HL-60 (cell line): ENCODE data around the gene SETD7.

ENCODE experiments used
- GABPA ChIP-seq: IDR thresholded peaks from 2 replicates; pipeline ENCODE4 v1.6.1; 2012; ENCODE audit warnings: low read depth
- POLR2AphosphoS5 ChIP-seq: IDR thresholded peaks from 2 replicates; pipeline ENCODE4 v1.6.1; 2012; ENCODE audit warnings: low read depth
- REST ChIP-seq: IDR thresholded peaks from 2 replicates; pipeline ENCODE4 v1.6.1; 2012; ENCODE audit warnings: low read depth; ENCODE audit not compliant: insufficient replicate concordance
- SPI1 ChIP-seq: IDR thresholded peaks from 2 replicates; pipeline ENCODE4 v1.6.1; 2012; ENCODE audit warnings: low read depth, mild to moderate bottlenecking, borderline replicate concordance
- TF ChIP-seq, protein P1 (sequence below): IDR thresholded peaks from one replicate; pipeline ENCODE4 v1.5.1; 2011; ENCODE audit warnings: low read length, control low read depth, inconsistent platforms; ENCODE audit not compliant: insufficient read depth

GRCh38 chr4:139533511-139533910, 22.5 kb downstream of the SETD7 start:
- TF ChIP-seq POLR2AphosphoS5 (no peak), REST (no peak), SPI1 (no peak), GABPA (no peak)
- TF ChIP-seq, protein P1, sequence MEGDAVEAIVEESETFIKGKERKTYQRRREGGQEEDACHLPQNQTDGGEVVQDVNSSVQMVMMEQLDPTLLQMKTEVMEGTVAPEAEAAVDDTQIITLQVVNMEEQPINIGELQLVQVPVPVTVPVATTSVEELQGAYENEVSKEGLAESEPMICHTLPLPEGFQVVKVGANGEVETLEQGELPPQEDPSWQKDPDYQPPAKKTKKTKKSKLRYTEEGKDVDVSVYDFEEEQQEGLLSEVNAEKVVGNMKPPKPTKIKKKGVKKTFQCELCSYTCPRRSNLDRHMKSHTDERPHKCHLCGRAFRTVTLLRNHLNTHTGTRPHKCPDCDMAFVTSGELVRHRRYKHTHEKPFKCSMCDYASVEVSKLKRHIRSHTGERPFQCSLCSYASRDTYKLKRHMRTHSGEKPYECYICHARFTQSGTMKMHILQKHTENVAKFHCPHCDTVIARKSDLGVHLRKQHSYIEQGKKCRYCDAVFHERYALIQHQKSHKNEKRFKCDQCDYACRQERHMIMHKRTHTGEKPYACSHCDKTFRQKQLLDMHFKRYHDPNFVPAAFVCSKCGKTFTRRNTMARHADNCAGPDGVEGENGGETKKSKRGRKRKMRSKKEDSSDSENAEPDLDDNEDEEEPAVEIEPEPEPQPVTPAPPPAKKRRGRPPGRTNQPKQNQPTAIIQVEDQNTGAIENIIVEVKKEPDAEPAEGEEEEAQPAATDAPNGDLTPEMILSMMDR: no peak
